GM21825 (cell line): ENCODE measurements around the gene STAG3.
"Not testable (repeated sequence)": the region's sequence is repeated elsewhere in the genome, so short reads cannot be mapped to it uniquely, and the experiment has no call there.

Experiments used
- ATAC-seq: cut with Tn5 transposase; IDR thresholded peaks from one replicate; pipeline ENCODE4 v1.9.1; 2021; ENCODE audit warnings: mild to moderate bottlenecking, moderate library complexity; ENCODE audit not compliant: unreplicated experiment

The STAG3 gene

GRCh38 chr7:100210805-100211204 is 33.1 kb downstream of the STAG3 start:
- no peak for ATAC-seq

- ATAC-seq = peak; percentile 55
Observed at GRCh38 chr7:100211342-100211780, 33.6 kb downstream of the STAG3 start.

GRCh38 chr7:100212631-100213286 is 35.0 kb downstream of the STAG3 start:
- no peak for ATAC-seq

DNA sequence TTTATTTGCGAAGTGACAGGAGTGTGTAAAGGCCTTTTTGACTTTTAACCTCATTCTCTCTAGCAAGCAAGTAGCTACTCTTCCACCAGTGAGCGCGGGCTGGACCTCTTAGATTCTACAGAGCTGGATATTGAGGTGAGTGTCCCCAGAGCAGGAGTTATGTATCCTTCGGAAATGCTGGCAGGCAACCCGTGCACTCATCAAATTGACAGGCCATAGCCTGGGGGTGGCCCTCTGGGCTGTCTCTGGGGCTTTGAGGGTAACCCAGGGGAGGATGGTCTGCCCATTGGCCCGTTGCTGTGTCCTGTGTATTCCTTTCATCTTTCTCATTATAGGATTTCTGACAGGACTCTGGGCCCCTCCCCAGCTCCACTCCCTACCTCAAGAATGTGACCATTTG is 36.0 kb downstream of the STAG3 start:
- ATAC-seq = no peak

- not testable (repeated sequence) for ATAC-seq
Observed at GRCh38 chr7:100214356-100214755, 36.6 kb downstream of the STAG3 start.

DNA sequence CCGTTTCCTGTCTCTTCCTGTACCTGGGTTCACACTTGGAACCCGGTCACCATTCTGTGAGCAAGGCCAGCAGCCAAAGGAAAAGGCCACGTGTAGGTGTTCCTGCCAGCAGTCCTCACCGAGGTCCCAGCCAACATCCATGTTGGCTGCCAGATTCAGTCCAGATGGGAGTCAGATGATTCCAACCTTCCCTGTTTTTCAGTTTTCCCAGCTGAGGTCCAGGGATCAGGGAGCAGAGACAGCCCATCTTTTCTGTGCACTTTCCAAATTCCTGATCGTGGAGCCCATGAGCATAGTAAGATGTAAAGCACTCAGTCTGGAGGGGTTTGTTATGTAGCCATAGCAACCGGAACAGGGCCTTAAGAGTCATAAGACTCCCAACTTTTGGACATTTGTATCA is 38.2 kb downstream of the STAG3 start:
- ATAC-seq = no peak

- not testable (repeated sequence) for ATAC-seq
Observed at GRCh38 chr7:100217934-100218333, 40.2 kb downstream of the STAG3 start.

- ATAC-seq = no peak
Observed at GRCh38 chr7:100219271-100219737, 41.6 kb downstream of the STAG3 start.

GRCh38 chr7:100219801-100220585 is 42.3 kb downstream of the STAG3 start, which contains the start of gene PVRIG:
TSS of gene PVRIG (plus strand) at chr7:100219949. CDS start at chr7:100219971, 22 bp downstream.
- ATAC-seq = not testable (repeated sequence)

DNA sequence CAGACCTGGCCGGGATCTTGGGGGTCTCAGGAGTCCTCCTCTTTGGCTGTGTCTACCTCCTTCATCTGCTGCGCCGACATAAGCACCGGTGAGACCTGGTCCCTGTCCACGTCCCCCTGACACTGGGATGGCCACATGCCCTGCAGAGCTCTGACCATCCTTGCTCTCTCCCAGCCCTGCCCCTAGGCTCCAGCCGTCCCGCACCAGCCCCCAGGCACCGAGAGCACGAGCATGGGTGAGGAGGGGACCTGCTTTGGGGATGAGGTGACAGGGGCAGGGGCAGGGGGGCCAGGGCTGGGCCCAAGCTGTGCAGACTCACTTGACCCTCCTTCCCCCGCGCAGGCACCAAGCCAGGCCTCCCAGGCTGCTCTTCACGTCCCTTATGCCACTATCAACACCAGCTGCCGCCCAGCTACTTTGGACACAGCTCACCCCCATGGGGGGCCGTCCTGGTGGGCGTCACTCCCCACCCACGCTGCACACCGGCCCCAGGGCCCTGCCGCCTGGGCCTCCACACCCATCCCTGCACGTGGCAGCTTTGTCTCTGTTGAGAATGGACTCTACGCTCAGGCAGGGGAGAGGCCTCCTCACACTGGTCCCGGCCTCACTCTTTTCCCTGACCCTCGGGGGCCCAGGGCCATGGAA is 43.0 kb downstream of the STAG3 start:
- ATAC-seq = no peak

DNA sequence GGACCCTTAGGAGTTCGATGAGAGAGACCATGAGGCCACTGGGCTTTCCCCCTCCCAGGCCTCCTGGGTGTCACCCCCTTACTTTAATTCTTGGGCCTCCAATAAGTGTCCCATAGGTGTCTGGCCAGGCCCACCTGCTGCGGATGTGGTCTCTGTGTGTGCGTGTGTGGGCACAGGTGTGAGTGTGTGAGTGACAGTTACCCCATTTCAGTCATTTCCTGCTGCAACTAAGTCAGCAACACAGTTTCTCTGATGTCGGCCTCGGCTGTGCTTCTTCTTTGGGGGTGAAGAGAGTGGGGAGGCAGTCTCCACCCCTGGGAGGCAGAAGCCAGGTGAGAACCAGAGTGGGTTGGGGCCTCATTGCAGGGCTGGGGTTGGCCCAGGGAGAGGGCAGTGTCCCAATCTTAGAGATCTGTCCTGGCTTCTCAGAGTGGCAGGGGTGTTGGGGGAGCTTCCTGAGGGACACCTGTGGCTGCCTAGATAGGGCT is 43.6 kb downstream of the STAG3 start:
- ATAC-seq = peak; percentile 47

DNA sequence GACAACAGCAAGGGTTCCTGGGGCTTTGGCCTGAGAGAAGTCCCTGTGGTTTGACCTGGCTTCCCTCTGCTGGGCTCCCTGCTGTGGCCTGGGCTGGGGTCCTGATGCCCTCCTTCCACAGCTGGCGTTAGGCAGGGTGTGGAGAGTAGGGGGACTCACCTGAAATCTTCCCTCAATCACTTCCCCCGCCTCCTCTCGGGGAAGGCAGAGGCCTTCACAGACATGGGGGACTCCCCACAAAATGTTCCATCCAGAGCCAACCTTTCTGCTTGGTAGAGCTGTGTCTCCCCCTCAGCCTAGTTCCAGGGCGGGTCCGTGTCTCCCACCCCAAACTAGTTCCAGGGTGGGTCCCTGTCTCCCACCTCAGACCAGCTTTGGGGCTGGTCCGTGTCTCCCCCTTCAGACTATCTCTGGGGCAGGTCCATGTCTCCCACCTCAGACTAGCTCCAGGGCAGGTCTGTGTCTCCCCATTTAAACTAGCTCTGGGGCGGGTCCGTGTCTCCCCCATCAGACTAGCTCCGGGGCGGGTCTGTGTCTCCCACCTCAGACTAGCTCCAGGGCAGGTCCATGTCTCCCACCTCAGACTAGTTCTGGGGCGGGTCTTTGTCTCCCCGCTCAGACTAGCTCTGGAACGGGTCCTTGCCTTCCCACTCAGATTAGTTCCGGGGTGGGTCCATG is 44.2 kb downstream of the STAG3 start:
- no peak for ATAC-seq

DNA sequence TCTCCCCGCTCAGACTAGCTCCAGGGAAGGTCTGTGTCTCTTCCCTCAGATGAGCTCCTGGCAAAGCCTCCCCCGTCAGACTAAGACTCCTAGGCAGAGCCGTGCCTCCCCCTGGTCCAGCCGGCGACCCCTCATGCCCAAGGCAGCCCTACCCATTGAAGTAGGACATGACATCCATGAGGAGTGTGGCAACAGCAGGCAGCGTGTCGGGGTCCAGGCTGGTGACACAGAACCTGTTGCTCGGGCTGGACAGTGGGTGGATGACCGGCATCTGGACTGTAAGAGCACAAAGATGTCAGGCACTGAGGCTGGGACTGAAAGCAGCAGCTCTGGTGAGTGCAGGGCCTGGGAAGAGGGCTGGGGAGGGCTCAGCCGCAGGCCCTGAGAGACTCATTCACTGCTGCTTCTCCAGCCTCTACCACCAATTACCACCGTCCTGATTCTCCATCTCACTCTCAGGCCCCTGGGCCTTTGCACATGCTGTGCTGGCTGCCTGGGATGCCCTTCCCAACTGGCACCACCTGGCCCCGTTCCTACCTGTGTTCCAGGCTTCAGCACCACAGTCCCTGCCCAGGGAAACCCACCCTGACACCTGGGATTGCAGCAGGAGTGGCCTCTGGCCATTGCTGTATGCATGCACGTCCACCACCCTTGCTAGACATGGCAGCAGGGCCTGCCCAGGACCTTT is 44.9 kb downstream of the STAG3 start:
- no peak for ATAC-seq

GRCh38 chr7:100223376-100223927 is 45.7 kb downstream of the STAG3 start:
- ATAC-seq = not testable (repeated sequence)

DNA sequence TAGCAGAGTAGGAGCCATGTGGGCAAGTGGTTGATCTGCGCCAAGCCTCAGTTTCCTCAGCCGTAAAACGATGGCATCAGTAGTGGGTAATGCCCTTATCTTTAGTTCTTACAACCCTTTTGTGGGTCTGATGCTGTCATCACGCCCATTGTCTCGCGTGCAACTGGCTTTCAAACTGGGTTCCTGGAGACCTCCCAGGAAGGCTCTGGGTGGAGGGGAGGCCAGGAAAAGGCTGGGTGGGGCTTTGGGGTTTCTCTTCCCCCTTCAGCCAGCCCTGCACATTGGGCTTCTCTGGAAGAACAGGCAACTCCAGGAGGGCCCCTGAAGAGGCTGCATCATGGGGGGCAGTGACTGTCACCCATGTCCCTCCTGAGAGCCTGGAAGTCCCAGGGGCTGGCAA is 47.2 kb downstream of the STAG3 start:
- ATAC-seq = not testable (repeated sequence)

DNA sequence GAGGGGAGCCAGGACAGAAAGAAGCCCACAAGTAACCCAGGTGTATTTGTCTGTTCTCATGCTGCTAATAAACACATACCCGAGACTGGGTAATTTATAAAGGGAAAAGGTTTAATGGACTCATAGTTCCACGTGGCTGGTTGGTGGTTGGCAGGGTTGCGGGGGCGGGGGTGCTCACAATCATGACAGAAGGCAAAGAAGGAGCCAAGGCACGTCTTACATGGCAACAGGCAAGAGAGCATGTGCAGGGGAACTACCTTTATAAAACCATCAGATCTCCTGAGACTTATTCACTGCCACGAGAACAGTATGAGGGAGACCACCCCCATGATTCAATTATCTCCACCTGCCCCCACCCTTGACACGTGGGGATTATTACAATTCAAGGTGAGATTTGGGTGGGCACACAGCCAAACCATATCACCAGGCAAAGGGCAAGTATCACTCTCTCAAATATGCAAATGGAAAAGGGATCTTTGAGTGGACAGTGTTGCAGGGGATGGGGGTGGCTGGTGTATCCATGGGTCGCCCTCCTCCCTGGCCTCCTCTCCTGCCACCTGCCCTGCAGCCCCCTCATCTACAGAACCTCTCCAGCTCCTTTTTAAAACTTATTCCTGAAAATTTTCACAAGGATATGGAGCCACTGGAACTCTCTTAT is 57.1 kb downstream of the STAG3 start:
- not testable (repeated sequence) for ATAC-seq

DNA sequence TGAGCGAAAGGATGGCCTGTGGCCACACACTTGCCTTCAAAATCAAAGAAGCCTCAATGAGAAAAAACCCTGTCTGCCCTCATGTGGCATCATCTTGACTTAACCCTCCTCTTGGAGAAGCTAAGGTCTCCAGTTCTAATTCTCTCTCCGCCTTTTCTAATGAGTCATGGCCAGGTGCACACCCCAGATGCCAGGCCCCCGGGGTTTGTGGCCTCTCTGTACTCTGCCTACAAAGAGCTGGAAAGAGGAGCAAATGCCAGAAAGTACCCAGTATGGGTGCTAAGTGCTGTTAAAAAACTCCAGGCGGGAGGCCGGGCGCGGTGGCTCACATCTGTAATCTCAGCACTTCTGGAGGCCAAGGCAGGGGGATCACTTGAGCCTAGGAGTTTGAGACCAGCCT is 62.3 kb downstream of the STAG3 start:
- ATAC-seq = not testable (repeated sequence)

DNA sequence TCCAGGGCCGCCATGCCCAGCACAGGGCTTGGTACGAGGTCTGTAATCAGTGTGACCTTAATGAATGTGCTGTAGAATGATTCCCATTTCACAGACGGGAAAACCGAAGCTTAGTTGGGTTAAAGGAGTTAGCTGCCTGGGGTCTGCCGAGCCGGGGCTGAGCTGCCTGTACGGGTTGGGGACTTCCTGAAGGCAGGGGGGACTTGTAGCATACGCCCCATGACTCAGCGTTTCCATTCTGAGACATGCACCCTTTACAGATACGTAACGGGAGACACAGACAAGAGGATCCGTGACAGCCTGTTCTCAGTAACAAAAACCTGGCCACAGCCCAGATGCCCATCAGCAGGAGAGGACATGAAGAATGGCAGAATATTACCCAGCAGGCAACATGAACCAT is 65.7 kb downstream of the STAG3 start:
- ATAC-seq = peak; percentile 59

GRCh38 chr7:100244988-100245605 is 67.4 kb downstream of the STAG3 start:
- ATAC-seq = not testable (repeated sequence)
